Neural progenitor cell (in vitro differentiated cells): ENCODE results near the gene U2AF2.

Experiments used
- EZH2 ChIP-seq: fragments of 200-600 bp; sonication (generic); IDR thresholded peaks from 2 replicates; pipeline ENCODE4 v1.6.1; 2017; ENCODE audit warnings: antibody characterized with exemption, mild to moderate bottlenecking, moderate library complexity
- EZH2phosphoT487 ChIP-seq: fragments of 200-600 bp; sonication (generic); IDR thresholded peaks from 2 replicates; pipeline ENCODE4 v1.6.1; 2017; ENCODE audit warnings: antibody characterized with exemption
- TF ChIP-seq, protein P1 (sequence below): fragments of 200-600 bp; sonication (generic); IDR thresholded peaks from 2 replicates; pipeline ENCODE4 v1.5.1; 2017; ENCODE audit warnings: antibody characterized with exemption, mild to moderate bottlenecking

- TF ChIP-seq, protein P1, sequence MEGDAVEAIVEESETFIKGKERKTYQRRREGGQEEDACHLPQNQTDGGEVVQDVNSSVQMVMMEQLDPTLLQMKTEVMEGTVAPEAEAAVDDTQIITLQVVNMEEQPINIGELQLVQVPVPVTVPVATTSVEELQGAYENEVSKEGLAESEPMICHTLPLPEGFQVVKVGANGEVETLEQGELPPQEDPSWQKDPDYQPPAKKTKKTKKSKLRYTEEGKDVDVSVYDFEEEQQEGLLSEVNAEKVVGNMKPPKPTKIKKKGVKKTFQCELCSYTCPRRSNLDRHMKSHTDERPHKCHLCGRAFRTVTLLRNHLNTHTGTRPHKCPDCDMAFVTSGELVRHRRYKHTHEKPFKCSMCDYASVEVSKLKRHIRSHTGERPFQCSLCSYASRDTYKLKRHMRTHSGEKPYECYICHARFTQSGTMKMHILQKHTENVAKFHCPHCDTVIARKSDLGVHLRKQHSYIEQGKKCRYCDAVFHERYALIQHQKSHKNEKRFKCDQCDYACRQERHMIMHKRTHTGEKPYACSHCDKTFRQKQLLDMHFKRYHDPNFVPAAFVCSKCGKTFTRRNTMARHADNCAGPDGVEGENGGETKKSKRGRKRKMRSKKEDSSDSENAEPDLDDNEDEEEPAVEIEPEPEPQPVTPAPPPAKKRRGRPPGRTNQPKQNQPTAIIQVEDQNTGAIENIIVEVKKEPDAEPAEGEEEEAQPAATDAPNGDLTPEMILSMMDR: no peak
- no peak for TF ChIP-seq EZH2
- TF ChIP-seq EZH2phosphoT487: no peak
Measured at GRCh38 chr19:55694656-55695491, 40.0 kb downstream of the U2AF2 start.
